Measurements from ENCODE around the gene CRYBG3.

CRYBG3 gene

DNA sequence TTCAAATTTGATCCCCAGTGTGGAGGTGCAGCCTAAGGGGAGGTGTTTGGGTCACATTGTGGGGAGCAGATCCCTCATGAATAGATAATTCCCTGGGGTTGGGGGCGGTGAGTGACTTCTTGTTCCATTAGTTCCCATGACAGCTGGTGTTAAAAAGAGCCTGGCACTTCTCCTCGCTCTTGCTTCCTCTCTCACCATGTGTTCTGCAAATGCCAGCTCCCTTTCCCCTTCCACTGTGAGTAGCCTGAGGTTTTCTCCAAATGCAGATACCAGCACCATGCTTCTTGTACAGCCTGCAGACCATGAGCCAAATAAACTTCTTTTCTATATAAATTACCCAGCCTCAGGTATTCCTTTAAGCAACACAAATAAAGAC, 127.3 kb downstream of the CRYBG3 start:
- no peak for DNase-seq

DNA sequence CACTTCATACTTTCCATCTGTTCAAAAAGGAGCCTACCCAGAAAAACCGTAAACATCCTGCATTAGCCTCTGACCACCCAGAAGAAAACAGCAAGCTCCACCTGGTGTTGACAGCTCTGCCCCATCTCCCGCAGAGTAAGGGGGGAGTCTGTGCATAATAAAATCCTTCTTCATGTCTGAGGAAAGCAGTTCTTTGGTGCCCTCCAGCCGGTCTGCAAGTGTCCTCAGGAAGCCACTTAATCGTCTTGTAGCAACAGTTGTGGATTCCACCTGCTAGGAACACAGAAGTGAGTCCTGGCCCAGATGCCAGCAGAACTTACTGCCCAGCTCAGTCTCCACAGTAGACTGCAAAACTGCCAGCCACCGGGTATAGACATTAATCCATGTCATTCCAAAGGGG, 127.9 kb downstream of the CRYBG3 start:
- no peak for DNase-seq

DNA sequence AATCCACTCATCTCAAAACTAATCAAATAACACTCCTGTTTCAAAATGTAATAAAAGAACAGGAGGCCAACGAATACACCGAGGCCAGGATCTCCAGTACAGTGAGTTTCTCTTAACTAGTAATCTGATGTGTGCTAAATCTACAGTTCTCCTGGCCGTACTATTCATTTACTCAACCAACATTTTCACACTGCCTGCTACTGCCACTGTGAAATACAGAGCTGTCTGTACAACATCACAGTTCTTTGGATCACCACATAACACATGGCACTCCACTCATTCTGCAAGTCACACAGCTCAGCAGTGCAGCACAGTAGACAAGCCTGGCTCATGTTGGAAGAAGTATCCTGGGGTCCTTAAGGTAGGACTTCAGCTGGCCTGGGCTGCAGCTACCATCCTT, 128.5 kb downstream of the CRYBG3 start:
- DNase-seq: no peak

DNA sequence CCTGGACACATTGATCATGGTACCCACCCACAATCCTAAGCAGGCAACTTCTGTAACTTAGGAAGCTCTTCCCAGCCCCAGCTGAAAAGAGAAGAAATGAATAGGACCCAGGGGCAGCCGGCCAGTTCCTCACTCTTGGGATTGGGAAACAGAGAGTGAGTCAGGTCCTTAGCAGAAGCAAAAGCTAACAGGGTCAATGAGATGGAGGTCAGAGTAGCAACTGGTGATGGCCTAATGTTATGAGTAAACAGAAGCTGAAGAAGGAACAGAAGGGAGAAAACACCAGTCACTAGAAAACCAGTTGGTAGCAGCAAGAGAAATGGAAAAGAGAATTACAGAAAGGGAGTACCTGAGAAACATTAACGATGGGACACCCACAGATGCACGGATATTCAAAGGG, 130.5 kb downstream of the CRYBG3 start:
- DNase-seq: no peak

DNA sequence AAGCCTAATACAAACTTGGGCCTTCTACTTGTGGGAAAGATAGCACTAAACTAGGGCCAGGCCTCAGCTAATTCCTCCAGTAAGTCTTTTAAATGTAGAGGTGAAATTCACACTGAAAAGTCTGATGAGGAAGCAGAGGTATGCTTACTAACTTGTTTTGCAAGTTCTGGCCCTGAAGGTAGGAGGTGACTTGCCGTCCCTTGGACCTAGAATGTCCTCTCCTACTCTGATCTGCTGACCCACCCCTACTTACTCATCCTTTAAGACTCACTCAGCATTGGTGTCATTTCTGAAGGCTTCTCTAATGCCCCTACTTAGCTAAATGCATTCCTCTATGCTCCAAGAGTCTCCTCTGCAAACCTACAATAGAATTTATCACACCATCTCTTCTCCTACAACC, 131.1 kb downstream of the CRYBG3 start:
- no peak for DNase-seq

DNA sequence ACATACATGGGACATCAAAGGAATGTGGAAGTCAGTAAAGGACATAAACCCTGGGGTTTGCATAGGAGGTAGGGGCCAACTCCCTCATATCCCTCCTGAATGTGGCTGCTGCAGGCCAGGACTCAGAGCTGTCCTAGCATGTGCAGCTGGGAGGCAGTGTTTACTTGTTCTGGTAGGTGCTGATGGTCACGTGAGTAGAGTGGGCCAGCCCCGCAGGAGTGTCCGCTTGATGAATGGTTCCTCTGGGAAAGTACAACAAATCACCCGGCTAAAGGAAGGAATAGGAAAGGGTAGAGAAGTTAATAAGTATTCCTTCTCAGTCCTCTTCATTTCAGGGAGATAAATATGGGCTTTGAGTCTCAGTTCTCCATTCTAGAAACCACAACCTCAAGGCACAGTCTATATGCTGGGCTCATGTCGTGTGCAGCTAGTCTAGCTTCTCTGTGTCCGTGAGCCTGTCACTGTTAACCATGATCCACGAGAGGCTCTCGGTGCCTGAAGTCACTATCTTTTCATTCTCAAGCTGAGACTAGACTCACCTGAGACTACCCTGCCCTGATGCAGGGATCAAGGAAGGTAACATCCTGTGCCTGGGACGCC, 132.5 kb downstream of the CRYBG3 start:
- no peak for DNase-seq

DNA sequence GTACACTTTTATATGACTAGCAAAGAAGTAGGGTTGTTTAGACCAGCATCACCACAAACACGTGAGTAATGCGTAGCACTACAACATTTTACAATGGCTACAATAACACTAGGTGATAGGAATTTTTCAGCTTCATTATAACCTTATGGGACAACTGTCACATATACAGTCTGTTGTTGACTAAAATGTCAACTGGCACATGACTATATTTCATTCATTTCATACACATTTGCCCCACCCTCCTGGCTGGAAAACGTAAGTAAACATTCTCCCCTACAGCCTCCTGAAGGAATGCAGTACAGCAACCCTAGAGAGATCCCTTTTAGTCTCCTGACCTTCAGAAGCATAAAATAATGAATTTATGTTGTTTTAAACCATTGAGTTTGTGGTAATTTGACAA, 134.2 kb downstream of the CRYBG3 start:
- DNase-seq: no peak

DNA sequence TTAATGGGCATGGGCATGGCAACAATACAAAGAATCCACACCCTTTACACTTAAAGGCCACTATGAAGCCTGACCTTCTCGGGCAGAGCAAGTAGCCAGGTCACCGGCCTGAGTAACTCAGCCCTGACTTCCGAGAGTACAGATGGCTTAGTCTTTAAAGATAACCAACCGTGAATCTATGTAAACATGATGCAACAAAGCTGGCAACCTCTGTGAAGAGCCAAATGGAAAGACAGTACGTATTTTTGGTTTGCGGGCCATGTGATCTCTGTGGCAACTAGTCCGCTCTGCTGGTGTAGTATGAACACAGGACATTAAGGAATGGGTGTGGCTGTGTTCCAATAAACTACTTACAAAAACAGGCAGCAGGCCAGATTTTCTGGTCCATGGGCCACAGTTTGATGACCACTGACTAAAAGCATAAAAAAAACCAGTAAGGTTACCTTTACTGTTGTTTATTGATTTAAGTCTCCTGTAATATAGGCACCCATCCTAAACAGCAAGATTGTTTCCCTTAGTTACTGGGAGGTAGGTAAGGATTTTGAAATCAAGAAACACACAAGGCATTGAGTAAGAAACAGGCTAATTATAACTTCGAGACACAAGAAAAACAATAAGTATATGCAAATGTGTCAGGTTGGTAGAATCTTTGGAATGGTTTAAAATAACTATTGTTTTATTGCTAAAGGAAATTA, 136.0 kb downstream of the CRYBG3 start:
- no peak for DNase-seq

DNA sequence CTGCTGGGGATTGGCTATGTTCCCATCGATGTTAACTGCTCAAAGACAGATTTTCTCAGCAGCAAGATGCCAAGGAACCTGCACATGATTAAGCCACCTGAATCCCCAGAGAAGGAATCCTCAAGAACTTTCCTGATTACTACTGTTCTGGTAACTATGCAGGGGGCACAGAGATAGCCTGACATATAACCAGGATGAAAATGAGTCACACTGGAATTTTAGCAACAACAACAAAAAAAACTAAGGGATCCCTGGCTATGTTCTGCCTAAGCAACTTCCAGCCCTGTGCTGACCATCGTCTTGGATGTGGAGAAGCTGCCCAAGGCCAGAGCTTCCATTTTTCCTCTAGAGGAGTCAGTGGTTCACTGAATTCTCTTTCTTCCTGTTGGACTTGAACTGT, 136.6 kb downstream of the CRYBG3 start:
- DNase-seq: no peak

DNA sequence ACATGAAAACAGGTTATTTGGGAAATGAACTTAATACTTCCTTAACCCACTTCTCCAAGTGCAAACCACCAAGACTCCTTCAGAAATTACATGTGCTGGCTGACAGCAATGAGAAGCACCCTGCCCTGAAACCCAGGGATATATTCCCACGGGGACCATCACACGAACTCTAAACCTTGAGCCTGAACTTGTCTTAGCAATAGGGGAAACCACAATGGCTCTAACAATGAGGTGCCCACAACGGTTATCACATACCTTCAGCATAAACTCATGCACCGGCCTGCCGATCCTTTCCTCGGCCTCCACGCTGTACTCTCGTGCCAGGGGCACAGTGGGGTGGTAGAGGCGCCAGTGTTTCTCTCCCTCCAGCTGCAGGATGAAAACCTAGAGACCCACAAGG, 137.0 kb downstream of the CRYBG3 start:
- DNase-seq: no peak

DNA sequence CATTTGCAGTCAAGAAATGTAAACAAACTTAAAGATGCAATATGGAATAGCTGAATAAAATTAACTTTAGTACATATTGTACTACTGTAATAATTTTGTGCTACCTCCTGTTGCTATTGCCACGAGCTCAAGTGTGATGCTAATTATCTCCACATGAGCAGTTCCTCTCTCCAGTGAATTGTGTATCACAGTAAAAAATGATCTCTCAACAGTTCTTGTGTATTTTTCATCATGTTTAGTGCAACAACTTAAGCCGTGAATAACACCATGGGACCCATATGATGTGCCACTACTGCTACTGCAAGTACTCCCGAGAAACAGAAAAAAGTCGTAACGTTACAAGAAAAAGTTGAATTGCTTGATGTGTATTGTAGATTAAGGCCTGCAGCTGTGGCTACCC, 138.1 kb downstream of the CRYBG3 start:
- DNase-seq: no peak

DNA sequence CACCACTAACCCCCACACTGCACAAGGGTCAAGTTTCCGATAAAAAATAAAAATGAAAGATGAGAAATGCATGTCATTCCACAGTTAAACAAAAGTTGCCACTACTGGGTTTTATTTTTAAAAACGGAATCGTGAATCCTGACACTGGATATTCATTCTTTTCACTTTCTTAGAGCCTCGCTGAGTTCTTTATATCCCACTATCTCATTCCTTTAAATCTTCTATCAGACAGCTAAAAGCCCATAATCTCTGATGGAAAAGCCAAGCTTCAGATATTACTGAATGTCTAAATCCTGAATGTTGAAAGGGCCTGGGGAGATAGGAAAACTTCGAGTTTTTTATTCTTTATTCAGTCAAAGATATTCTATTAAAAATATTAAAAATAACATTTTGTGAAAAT, 138.7 kb downstream of the CRYBG3 start:
- no peak for DNase-seq

DNA sequence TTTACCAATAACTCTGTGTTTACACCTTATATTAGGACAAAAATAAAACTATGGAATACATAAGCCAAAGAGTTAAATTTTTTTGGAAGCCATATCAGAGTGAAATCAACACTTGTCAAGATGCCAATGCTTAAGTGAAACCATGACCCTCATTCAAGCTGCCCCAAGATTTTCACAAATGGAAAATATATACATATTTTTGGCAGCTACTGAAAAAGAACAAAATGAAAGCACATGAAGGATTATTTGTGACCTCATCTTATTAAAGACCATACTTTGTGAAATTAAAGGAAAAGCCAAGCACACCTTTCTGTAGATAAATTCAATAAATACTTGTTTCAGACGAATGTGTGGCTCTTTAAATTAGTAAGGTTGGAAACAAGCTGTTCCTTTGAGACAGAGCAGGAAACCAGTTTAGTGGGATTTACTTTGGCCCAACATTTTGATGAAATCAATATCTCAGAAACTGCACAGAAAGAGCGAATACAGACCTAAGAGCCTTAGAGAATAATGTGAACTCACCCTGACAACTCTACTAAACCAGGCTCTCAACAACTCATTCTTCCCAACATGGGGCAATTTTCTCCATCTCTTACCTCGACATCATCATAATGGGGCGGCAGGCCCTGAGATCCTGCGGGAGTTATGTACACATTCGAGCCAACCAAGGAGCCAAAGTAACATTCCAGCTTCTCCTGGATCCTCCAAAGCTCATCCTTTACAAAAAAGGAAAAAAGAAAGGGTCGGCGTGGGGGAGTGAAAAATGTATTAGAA, 139.4 kb downstream of the CRYBG3 start:
- no peak for DNase-seq

DNA sequence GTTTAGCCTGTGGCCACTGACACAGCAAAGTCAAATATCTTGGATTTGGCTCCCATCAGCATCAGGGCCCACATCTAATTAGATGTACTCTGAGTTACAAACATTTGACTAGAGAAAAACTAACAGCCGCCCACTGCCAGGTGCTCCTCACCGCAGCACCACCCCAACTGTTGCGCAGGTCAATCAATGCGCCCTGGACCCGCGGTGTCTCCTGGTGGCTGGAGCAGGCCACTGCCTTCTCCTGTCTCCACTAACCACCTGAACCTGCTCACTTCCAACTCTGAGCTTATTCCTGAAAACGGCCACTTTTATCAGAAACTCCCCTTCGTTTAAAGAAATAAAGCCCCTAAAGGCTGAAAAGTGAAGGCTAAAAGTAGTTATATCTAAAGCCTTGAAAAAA, 146.2 kb downstream of the CRYBG3 start:
- no peak for DNase-seq

DNA sequence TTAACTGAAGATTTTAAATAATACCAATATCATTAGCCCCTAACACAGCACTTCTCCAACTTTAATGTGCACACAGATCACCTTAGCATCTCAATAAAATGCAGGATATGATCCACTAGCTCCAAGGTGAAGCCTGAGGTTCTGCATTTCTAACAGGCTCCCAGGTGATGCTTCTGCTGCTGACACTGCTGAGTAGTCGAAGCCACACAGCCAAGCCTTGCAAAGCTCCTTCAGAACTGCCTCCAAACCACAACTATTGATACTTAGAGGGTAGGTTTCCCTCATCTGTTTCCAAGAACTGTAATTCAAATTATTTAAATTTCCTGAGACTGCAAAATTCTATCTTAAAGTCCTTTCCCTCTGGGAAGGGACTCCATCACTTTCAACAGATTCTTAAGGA, 146.6 kb downstream of the CRYBG3 start:
- no peak for DNase-seq

DNA sequence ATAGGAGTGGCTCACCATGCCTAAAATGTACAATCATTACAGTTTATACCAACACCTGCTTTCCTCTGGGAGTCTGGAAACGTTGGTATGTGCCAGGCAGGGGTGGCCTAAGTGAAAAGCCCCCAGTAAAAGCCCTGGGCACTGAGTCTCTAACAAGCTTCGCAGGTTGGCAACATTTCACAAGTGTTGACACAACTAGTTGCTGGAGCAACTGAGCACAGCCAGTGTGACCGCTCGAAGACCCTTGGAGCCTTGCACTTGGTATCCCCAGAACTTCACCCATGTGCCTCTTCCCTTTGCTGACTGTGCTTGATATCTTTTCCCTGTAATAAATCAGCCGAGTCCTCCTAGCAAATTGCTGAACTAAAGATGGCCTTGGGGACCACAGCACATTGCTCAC, 147.7 kb downstream of the CRYBG3 start:
- no peak for DNase-seq

DNA sequence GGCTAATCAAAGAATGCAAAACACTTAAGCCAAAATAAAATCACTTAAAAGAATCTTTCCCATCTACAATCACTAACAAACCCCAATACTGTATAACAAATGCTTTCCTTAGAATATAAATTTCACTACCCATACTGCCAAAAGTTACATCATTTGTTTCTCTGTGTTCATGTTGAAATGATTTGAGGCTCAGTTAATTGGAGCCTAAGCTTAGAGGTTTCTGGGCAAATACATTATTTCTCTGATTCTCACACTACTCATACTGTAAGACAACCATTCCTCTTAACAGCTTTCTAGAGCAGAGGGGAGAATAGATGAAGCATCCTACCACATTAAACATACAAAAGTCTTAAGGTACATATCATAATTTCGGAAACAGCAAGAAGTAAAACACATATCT, 148.3 kb downstream of the CRYBG3 start:
- DNase-seq: no peak

DNA sequence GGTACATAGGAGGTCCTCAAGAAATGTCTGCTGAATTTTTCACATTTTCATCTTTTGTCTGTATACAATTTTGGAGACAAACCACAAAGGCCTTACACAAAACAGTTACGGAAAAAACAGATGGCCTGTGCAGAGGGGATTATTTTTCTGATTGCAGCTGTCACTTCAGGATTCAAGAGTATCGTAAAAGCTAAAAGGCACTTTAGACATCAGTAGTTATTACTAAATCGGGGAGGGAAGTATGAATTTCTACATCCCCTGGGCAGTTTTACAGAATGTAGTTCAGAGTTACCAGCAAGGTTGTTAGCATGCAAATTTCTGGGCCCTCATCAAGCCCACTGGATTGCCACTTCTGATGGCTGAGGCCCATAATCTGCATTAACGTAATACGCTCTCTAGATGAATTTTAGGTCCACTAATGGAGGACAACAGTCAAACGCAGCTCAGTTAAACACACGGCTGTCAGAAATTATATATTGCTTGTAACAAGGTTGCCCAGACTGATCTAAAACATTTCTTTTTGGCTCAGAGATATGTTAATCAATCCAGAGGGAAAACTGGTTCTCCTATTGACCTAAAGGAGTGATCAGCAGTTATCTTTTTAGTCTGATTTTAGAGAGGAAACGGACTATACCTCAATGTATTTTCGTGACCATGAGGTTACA, 149.3 kb downstream of the CRYBG3 start:
- DNase-seq: no peak

DNA sequence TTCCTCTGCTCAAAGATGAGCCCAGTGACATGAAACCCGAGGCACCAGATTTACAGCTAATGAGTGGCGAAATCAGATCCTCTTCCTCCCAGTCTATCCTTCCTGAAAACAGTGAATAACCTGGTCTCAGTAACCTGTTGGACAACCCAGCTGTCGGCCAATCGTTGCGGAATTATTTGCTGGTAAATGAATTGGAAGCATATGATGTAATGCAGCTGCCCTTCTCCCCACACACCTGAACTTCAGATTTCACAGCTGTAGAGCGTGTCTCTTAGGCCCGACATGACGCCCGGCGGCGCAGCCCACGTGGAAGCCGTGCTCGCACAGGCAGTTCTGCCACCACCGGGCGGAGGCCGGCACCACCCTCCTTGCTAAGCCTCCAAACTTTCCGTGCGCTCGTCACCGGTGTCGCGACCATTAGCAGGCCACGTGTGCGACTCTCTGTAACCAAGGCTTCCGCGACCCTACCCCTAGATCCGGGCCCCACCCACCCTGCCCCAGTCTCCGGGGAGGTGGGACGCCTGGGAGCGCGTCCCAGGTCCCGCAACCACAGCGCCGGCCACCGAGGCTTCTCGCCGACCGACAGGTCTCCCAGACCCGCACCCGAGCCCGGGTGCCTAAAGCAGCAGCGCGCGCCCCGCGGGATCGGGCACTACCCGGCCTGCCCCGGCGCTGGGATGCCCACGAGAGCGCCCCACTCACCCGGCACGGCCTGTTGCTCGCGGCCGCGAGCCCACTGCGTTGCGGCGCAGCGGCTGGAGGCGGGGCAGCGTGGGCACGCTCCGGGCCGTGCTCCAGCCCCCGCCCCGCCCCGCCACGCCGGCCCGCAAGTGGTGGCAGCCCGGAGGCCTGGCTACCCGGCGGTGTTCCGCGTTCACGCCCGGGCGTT, 150.1 kb downstream of the CRYBG3 start, which contains the start of gene RIOX2:
TSS of gene RIOX2 (minus strand) at position 753 of the 889 bp plus-strand sequence. CDS start 4,838 bp downstream, outside the sequence.
- peak; percentile 51 to 61 (median 57) for DNase-seq

DNA sequence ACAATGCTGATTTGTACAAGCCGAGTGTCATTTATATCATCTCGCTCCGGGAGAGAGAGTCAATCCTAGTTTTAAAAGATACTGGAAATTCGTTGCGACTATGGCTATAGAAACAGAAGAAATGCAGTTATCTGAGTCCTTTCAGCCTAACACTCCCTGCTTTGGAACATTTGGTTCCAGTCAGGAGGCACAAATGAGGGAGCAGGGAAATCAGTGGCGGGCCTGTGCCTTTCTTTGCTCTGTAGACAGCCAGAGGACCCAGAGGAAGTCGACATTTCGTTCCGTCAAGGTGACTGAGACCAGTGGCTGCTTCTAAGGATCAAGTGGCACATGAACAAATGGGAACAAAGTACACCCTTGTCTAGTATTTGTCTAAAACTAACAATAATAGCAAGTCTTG, 151.2 kb downstream of the CRYBG3 start:
- DNase-seq: no peak

DNA sequence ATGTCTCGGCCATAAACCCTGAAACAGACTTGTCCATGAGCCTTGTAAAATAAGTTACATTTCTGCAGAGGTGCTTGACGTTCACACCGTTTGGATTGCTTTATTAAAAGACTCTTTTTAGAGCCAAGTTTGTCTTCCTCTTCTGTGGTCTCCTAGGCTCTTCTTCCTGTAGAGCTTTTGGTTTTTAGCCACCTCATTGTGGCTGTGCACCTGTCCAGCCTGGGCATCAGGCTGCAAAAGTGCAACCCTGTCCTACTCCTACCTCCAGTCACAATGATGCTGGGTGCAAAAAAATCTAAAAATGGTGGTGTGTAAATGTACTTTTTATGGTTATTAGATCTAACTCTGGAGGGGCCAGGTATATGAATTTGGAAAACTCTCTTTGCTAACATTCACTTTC, 153.2 kb downstream of the CRYBG3 start:
- DNase-seq: no peak

DNA sequence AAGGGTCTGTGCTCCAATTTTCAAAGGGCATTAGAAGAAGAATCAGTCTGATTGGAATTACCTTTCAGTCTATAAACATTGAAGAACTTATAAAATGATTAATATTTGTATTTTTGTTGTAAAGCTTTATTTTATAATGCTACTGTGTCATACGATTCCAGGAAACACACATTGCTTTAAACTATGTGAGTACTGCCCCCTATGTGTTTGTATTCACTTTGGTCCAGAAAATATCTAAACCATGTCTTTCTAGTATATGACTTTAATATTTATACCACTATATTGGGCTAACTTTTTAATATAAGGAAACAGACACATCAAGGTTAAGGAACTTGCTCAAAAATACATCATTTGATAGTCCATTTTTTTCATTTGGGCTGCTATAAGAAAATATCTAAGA, 153.7 kb downstream of the CRYBG3 start:
- no peak for DNase-seq

DNA sequence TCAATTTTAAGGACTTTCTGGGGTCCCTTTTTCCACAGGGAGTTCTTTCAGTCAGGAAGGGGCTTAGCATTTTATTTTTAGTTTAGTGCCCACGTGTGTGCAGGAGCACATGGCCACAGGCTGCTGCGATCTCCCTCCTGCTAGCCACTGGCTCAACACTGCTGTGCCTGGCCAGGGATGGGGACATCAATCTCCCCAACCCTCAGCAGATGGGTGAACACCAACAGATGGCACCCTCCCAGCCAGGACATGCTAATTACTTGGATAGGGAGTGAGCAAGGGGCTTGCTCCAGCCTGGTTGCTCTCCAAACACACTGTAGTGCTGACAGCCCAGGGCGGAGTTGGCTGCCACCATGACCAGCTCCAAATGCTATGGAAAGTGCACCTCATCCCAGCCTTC, 157.8 kb downstream of the CRYBG3 start:
- no peak for DNase-seq
